Neural progenitor cell (in vitro differentiated cells): ENCODE results near the gene SDK1.

Source experiments
- CTCF ChIP-seq: fragments of 200-600 bp; sonication (generic); IDR thresholded peaks from 2 replicates; pipeline ENCODE4 v1.5.1; 2017; ENCODE audit warnings: antibody characterized with exemption, mild to moderate bottlenecking
- EZH2 ChIP-seq: fragments of 200-600 bp; sonication (generic); IDR thresholded peaks from 2 replicates; pipeline ENCODE4 v1.6.1; 2017; ENCODE audit warnings: antibody characterized with exemption, mild to moderate bottlenecking, moderate library complexity
- EZH2phosphoT487 ChIP-seq: fragments of 200-600 bp; sonication (generic); IDR thresholded peaks from 2 replicates; pipeline ENCODE4 v1.6.1; 2017; ENCODE audit warnings: antibody characterized with exemption

- TF ChIP-seq CTCF, result no peak
- TF ChIP-seq EZH2phosphoT487, result no peak
- no peak for TF ChIP-seq EZH2
These were observed 878.8 kb downstream of the SDK1 start for GRCh38 chr7:4179688-4180380.
